ENCODE measurements around the gene TRAPPC2L. TPM values are rescaled to one million over a fixed set of nuclear protein-coding genes. Genes with fewer than 3 reads are reported as not detected.

The TRAPPC2L gene
- total RNA-seq, 1 donor from 2014 or later: 48.3 TPM

GRCh38 chr16:88826070-88826840 lies 30.7 kb upstream of the TRAPPC2L start:
- no peak overlapping the region for H3K4me3 ChIP-seq (ENCODE audit: low read depth, low read length)
- TF ChIP-seq CTCF (conservative IDR thresholded peaks at IDR 0.05; ENCODE audit: low read depth, low read length): no peak
- DNase-seq (ENCODE audit: low read depth): no peak

GRCh38 chr16:88827727-88828126 lies 29.2 kb upstream of the TRAPPC2L start:
- no peak for TF ChIP-seq CTCF (conservative IDR thresholded peaks at IDR 0.05; ENCODE audit: low read depth, low read length)
- no peak overlapping the region for H3K4me3 ChIP-seq (ENCODE audit: low read depth, low read length)
- no peak for DNase-seq (ENCODE audit: low read depth)

- DNase-seq (ENCODE audit: low read depth): no peak
- no peak for TF ChIP-seq CTCF (conservative IDR thresholded peaks at IDR 0.05; ENCODE audit: low read depth, low read length)
Measured at GRCh38 chr16:88828711-88829110, 28.2 kb upstream of the TRAPPC2L start.

GRCh38 chr16:88830258-88830657 lies 26.7 kb upstream of the TRAPPC2L start:
- DNase-seq (ENCODE audit: low read depth): no peak
- no peak for TF ChIP-seq CTCF (conservative IDR thresholded peaks at IDR 0.05; ENCODE audit: low read depth, low read length)
- H3K4me3 ChIP-seq (ENCODE audit: low read depth, low read length): no peak overlapping the region

More at GRCh38 chr16:88828711-88829110, 28.2 kb upstream of the TRAPPC2L start:
- no peak overlapping the region for H3K4me3 ChIP-seq (ENCODE audit: low read depth, low read length)

- no peak overlapping the region for H3K4me3 ChIP-seq (ENCODE audit: low read depth, low read length)
- TF ChIP-seq CTCF (conservative IDR thresholded peaks at IDR 0.05; ENCODE audit: low read depth, low read length): no peak
- DNase-seq (ENCODE audit: low read depth): no peak
Measured at GRCh38 chr16:88830783-88831182, 26.1 kb upstream of the TRAPPC2L start.

GRCh38 chr16:88831838-88832237 lies 25.1 kb upstream of the TRAPPC2L start:
- no peak for TF ChIP-seq CTCF (conservative IDR thresholded peaks at IDR 0.05; ENCODE audit: low read depth, low read length)
- no peak overlapping the region for H3K4me3 ChIP-seq (ENCODE audit: low read depth, low read length)
- no peak for DNase-seq (ENCODE audit: low read depth)

GRCh38 chr16:88833086-88833485 lies 23.8 kb upstream of the TRAPPC2L start:
- no peak for DNase-seq (ENCODE audit: low read depth)
- H3K4me3 ChIP-seq (ENCODE audit: low read depth, low read length): no peak overlapping the region
- TF ChIP-seq CTCF (conservative IDR thresholded peaks at IDR 0.05; ENCODE audit: low read depth, low read length): no peak
